ENCODE data around the gene TCL1A. TPM values are rescaled to one million over a fixed set of nuclear protein-coding genes. Genes with fewer than 3 reads are reported as not detected.

Gene TCL1A
- total and polyA plus RNA-seq, 4 donors: 0.14 to 17.2 (median 0.68) TPM

DNA sequence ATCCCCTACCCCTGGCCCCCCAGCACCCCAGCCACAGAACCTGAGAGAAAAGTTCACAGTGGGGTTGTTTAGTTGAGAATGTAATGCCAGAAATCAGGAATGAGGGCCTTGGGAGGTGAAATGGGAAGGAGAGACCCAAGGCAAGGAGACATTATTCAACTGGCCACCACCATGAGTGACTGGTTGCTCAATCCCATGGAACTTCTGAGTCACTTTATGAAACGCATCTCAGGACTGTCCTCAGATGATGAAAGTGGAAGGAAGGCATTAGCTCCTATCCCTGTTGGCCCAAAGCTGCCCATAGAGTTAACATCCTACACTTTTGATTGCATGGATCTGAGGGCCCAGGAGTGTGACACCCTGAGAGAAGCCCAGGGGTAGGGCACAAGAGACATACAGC lies 25.4 kb upstream of the TCL1A start (continued):
- TF ChIP-seq, protein P1, sequence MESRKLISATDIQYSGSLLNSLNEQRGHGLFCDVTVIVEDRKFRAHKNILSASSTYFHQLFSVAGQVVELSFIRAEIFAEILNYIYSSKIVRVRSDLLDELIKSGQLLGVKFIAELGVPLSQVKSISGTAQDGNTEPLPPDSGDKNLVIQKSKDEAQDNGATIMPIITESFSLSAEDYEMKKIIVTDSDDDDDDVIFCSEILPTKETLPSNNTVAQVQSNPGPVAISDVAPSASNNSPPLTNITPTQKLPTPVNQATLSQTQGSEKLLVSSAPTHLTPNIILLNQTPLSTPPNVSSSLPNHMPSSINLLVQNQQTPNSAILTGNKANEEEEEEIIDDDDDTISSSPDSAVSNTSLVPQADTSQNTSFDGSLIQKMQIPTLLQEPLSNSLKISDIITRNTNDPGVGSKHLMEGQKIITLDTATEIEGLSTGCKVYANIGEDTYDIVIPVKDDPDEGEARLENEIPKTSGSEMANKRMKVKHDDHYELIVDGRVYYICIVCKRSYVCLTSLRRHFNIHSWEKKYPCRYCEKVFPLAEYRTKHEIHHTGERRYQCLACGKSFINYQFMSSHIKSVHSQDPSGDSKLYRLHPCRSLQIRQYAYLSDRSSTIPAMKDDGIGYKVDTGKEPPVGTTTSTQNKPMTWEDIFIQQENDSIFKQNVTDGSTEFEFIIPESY (IDR thresholded peaks at IDR 0.05): no peak
- TF ChIP-seq GABPA (IDR thresholded peaks at IDR 0.05 in 1 of 2, conservative IDR thresholded peaks at IDR 0.05 in 1 of 2): no peak

DNA sequence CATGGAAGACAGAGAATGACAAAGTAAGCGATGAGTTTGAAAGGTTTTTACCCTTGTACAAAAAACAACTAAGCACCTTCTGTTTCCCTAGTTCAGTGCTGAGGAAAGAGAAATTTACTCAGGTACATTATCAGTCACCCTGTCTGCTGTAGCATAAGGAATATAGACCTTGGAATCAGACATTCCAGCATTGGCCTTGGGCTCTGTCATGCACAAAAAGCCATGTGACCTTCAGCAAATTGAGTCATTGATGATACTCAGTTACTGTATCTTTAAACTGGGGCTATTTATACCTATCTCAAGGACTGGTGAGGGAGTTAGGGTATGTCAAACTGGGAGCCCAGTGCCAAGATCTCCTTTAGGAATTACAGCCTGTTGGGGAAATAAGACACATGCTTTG lies 19.3 kb upstream of the TCL1A start:
- no peak overlapping the region for H3K27ac ChIP-seq (ENCODE audit: low read depth in 1 of 2, low read length in 2 of 2)
- H3K4me3 ChIP-seq (ENCODE audit: low read depth in 1 of 3, low read length in 3 of 3): no peak overlapping the region
- peaks cover 0 to 5% (median 0%) of the 10 kb centered on the region in 4 donors for H3K27me3 ChIP-seq (ENCODE audit: control insufficient read depth in 4 of 4, insufficient read depth in 4 of 4, low read length in 3 of 4)
- H3K9ac ChIP-seq (ENCODE audit: low read depth in 1 of 2, low read length in 2 of 2): no peak overlapping the region
- TF ChIP-seq RXRA (IDR thresholded peaks at IDR 0.05): no peak
- TF ChIP-seq NR2F2 (IDR thresholded peaks at IDR 0.05): no peak
- TF ChIP-seq, protein P2, sequence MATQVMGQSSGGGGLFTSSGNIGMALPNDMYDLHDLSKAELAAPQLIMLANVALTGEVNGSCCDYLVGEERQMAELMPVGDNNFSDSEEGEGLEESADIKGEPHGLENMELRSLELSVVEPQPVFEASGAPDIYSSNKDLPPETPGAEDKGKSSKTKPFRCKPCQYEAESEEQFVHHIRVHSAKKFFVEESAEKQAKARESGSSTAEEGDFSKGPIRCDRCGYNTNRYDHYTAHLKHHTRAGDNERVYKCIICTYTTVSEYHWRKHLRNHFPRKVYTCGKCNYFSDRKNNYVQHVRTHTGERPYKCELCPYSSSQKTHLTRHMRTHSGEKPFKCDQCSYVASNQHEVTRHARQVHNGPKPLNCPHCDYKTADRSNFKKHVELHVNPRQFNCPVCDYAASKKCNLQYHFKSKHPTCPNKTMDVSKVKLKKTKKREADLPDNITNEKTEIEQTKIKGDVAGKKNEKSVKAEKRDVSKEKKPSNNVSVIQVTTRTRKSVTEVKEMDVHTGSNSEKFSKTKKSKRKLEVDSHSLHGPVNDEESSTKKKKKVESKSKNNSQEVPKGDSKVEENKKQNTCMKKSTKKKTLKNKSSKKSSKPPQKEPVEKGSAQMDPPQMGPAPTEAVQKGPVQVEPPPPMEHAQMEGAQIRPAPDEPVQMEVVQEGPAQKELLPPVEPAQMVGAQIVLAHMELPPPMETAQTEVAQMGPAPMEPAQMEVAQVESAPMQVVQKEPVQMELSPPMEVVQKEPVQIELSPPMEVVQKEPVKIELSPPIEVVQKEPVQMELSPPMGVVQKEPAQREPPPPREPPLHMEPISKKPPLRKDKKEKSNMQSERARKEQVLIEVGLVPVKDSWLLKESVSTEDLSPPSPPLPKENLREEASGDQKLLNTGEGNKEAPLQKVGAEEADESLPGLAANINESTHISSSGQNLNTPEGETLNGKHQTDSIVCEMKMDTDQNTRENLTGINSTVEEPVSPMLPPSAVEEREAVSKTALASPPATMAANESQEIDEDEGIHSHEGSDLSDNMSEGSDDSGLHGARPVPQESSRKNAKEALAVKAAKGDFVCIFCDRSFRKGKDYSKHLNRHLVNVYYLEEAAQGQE (IDR thresholded peaks at IDR 0.05): no peak
- no peak for TF ChIP-seq YY1 (IDR thresholded peaks at IDR 0.05)
- TF ChIP-seq, protein P1 (IDR thresholded peaks at IDR 0.05): no peak
- TF ChIP-seq RAD21 (IDR thresholded peaks at IDR 0.05): no peak
- TF ChIP-seq SP1 (IDR thresholded peaks at IDR 0.05): no peak
- TF ChIP-seq, protein P3, sequence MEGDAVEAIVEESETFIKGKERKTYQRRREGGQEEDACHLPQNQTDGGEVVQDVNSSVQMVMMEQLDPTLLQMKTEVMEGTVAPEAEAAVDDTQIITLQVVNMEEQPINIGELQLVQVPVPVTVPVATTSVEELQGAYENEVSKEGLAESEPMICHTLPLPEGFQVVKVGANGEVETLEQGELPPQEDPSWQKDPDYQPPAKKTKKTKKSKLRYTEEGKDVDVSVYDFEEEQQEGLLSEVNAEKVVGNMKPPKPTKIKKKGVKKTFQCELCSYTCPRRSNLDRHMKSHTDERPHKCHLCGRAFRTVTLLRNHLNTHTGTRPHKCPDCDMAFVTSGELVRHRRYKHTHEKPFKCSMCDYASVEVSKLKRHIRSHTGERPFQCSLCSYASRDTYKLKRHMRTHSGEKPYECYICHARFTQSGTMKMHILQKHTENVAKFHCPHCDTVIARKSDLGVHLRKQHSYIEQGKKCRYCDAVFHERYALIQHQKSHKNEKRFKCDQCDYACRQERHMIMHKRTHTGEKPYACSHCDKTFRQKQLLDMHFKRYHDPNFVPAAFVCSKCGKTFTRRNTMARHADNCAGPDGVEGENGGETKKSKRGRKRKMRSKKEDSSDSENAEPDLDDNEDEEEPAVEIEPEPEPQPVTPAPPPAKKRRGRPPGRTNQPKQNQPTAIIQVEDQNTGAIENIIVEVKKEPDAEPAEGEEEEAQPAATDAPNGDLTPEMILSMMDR (IDR thresholded peaks at IDR 0.05; ENCODE audit: low read depth, low read length, missing input control): no peak
- TF ChIP-seq HNF4A (conservative IDR thresholded peaks at IDR 0.05): no peak
- TF ChIP-seq, protein P4, sequence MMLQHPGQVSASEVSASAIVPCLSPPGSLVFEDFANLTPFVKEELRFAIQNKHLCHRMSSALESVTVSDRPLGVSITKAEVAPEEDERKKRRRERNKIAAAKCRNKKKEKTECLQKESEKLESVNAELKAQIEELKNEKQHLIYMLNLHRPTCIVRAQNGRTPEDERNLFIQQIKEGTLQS (IDR thresholded peaks at IDR 0.05): no peak
- no peak for TF ChIP-seq TAF1 (conservative IDR thresholded peaks at IDR 0.05)
- no peak for TF ChIP-seq FOXA2 (IDR thresholded peaks at IDR 0.05)
- TF ChIP-seq HNF4G (IDR thresholded peaks at IDR 0.05): no peak
- no peak for TF ChIP-seq FOXA1 (IDR thresholded peaks at IDR 0.05)
- TF ChIP-seq, protein P5, sequence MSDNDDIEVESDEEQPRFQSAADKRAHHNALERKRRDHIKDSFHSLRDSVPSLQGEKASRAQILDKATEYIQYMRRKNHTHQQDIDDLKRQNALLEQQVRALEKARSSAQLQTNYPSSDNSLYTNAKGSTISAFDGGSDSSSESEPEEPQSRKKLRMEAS (IDR thresholded peaks at IDR 0.05): no peak
- TF ChIP-seq EGR1 (IDR thresholded peaks at IDR 0.05; ENCODE audit: low read depth in 2 of 2): no peak
- no peak for TF ChIP-seq JUND (IDR thresholded peaks at IDR 0.05)
- DNase-seq (ENCODE audit: low spot score): no peak
- 88% methylated on average over 1 of the region's 1 CpG for WGBS
- H3K9me3 ChIP-seq (ENCODE audit: control insufficient read depth in 4 of 4, low read length in 3 of 4): no peaks in the 10 kb centered on the region
- H3K4me1 ChIP-seq (ENCODE audit: control insufficient read depth in 4 of 4, insufficient read depth in 4 of 4, low read length in 3 of 4): no peaks in the 10 kb centered on the region
- no peaks in the 10 kb centered on the region for H3K36me3 ChIP-seq (ENCODE audit: control insufficient read depth in 4 of 4, insufficient read depth in 3 of 4, low read depth in 1 of 4, low read length in 3 of 4)

All from liver (tissue), 9 donors.